ENCODE results near the gene TMEM131.

The TMEM131 gene

DNA sequence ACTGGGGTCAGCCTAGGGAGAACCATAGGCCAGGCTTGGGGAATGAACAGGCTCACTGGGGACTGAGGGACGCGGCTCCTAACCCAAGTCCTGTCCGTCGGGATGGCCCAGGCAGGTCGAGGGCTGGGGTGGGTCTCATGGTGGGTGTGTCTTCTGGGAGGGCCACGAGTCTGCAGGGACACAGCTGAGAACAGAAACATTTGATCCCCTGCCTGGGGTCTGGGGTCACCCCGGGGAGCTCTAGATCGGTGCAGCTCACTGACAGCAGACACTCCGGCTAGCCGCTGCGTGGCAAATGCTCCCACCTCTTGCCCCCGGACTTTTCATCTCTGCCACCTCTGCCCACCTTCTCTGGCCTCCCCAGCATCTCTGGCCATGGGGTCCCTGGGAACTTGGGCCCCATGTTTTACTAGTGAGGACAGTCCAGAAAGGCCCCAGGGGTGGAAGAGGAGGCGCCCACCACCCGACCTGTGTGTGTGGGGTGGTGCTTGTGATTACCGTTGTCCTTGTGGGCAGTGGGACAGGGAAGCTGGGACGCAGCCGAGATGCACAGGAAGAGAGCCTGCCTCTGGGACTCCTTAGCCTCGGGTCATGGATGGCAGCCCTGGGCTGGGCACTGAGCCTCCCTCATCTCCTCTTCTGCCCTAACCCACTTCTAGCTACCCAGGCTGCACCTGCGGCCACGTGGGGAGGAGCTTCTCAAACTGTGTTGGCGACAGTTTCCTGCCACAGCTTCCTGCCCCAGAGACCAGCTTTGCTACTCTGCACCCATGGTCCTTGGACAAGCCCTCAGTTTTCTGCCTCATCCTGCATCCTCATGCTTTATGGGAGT, 277.5 kb downstream of the TMEM131 start (continued):
- no peak for TF ChIP-seq HOXC10 (CRISPR knock-in tag; IDR thresholded peaks at IDR 0.05)

DNA sequence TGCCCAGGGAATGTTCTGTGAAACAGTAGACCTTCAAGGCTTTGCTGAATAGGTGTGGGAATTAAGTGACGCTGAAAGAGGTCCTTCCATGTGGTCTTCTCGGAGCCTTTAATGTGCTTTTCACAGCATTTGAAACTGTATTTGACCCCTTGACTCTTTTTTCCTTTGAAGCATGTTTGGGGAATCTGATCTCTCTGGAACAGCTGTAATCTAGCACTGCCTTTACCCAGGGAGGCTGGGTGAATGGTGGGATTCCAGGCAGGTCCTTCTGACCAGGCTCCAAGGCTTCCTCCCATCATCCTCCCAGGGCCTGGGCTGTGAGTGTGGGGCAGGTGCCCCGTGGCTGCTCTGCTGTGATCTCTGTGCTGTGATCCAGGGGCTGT, 278.1 kb downstream of the TMEM131 start:
- H3K27ac ChIP-seq (ENCODE audit: extremely low read depth, low read depth, low read length) = no peak overlapping the region

DNA sequence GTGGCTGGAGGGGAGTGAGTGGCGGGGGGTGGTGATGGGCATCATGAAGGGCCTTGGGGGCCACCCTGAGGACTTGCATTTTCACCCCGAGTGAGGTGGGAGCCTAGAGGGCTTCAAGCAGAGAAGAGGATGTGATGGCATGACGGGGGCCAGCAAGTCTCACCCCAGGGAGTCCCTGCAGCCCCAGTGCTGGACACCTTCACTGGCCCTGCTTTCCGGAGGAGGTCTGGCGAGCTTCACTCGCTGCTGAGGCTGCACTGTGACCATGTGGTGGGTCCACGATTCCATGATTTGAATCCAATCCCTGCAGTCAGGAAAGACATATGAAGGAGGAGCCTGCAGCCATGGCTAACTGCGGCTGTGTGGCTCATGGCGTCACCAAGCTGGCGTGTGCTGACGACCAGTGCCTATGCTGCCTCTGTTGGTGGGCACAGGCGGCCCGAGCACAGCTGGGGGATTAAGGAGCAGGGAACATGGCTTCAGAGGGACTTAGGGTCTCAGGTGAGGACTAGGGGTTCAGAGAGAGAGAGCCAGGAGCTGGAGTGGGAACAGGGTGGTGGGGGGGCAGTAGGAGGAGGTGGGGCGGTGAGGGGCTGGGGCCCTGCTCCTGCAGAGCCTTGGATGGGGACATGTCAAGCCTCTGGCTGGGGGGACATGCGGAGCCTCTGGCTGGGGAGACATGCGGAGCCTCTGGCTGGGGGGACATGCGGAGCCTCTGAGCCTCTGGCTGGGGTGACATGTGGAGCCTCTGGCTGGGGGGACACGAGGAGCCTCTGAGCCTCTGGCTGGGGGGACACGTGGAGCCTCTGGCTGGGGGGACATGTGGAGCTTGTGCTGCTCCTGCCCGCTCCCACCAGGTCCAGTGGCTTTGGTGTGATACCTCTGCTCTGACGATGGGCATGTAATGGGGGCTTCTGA, 278.8 kb downstream of the TMEM131 start:
- ChIA-PET POLR2A (no interaction called here), CTCF (interaction anchor here (1.7 kb wide), 1 partner anchor 17 kb away, joined by 4 read pairs; no protein-coding TSS in a partner anchor)
- Histone ChIP-seq H3K4me3 (ENCODE audit: low read depth, low read length) (no peak overlapping the region), H3K4me1 (ENCODE audit: control insufficient read depth, insufficient read depth, low read length) (no peaks in the 10 kb centered on the region), H3K36me3 (ENCODE audit: control insufficient read depth in 2 of 2, insufficient read depth in 1 of 2, low read length in 2 of 2) (no peaks in the 10 kb centered on the region), H3K9me3 (ENCODE audit: control insufficient read depth, insufficient read depth, low read depth, low read length) (no peaks in the 10 kb centered on the region), H3K27ac (ENCODE audit: extremely low read depth, low read depth, low read length) (no peak overlapping the region)
- TF ChIP-seq GLI4 (tag by site-specific recombination; IDR thresholded peaks at IDR 0.05) (no peak), ZNF548 (tag by site-specific recombination; IDR thresholded peaks at IDR 0.05) (no peak), ZNF768 (tag by site-specific recombination; IDR thresholded peaks at IDR 0.05) (no peak), OVOL3 (tag by site-specific recombination; IDR thresholded peaks at IDR 0.05) (no peak)
- TF ChIP-seq, protein P1, sequence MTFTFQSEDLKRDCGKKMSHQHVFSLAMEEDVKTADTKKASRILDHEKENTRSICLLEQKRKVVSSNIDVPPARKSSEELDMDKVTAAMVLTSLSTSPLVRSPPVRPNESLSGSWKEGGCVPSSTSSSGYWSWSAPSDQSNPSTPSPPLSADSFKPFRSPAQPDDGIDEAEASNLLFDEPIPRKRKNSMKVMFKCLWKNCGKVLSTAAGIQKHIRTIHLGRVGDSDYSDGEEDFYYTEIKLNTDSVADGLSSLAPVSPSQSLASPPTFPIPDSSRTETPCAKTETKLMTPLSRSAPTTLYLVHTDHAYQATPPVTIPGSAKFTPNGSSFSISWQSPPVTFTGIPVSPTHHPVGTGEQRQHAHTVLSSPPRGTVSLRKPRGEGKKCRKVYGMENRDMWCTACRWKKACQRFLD (tag by site-specific recombination; IDR thresholded peaks at IDR 0.05) = no peak

More for the DNA sequence above, 278.1 kb downstream of the TMEM131 start:
- Histone ChIP-seq H3K4me1 (ENCODE audit: control insufficient read depth, insufficient read depth, low read length) (no peaks in the 10 kb centered on the region), H3K36me3 (ENCODE audit: control insufficient read depth in 2 of 2, insufficient read depth in 1 of 2, low read length in 2 of 2) (no peaks in the 10 kb centered on the region), H3K9me3 (ENCODE audit: control insufficient read depth, insufficient read depth, low read depth, low read length) (no peaks in the 10 kb centered on the region), H3K4me3 (ENCODE audit: low read depth, low read length) (no peak overlapping the region)
- TF ChIP-seq, protein P2, sequence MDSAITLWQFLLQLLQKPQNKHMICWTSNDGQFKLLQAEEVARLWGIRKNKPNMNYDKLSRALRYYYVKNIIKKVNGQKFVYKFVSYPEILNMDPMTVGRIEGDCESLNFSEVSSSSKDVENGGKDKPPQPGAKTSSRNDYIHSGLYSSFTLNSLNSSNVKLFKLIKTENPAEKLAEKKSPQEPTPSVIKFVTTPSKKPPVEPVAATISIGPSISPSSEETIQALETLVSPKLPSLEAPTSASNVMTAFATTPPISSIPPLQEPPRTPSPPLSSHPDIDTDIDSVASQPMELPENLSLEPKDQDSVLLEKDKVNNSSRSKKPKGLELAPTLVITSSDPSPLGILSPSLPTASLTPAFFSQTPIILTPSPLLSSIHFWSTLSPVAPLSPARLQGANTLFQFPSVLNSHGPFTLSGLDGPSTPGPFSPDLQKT (IDR thresholded peaks at IDR 0.05; ENCODE audit: borderline replicate concordance, low read depth, low read length) = no peak
- TF ChIP-seq ZNF138 (tag by site-specific recombination; IDR thresholded peaks at IDR 0.05; ENCODE audit: borderline replicate concordance) = no peak
- no peak for TF ChIP-seq ZNF548 (tag by site-specific recombination; IDR thresholded peaks at IDR 0.05)
- TF ChIP-seq YY2 (tag by site-specific recombination; IDR thresholded peaks at IDR 0.05) = no peak
- TF ChIP-seq, protein P3, sequence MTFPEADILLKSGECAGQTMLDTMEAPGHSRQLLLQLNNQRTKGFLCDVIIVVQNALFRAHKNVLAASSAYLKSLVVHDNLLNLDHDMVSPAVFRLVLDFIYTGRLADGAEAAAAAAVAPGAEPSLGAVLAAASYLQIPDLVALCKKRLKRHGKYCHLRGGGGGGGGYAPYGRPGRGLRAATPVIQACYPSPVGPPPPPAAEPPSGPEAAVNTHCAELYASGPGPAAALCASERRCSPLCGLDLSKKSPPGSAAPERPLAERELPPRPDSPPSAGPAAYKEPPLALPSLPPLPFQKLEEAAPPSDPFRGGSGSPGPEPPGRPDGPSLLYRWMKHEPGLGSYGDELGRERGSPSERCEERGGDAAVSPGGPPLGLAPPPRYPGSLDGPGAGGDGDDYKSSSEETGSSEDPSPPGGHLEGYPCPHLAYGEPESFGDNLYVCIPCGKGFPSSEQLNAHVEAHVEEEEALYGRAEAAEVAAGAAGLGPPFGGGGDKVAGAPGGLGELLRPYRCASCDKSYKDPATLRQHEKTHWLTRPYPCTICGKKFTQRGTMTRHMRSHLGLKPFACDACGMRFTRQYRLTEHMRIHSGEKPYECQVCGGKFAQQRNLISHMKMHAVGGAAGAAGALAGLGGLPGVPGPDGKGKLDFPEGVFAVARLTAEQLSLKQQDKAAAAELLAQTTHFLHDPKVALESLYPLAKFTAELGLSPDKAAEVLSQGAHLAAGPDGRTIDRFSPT (tag by site-specific recombination; IDR thresholded peaks at IDR 0.05) = no peak
- TF ChIP-seq, protein P4, sequence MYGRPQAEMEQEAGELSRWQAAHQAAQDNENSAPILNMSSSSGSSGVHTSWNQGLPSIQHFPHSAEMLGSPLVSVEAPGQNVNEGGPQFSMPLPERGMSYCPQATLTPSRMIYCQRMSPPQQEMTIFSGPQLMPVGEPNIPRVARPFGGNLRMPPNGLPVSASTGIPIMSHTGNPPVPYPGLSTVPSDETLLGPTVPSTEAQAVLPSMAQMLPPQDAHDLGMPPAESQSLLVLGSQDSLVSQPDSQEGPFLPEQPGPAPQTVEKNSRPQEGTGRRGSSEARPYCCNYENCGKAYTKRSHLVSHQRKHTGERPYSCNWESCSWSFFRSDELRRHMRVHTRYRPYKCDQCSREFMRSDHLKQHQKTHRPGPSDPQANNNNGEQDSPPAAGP (tag by site-specific recombination; IDR thresholded peaks at IDR 0.05) = no peak
- TF ChIP-seq, protein P5, sequence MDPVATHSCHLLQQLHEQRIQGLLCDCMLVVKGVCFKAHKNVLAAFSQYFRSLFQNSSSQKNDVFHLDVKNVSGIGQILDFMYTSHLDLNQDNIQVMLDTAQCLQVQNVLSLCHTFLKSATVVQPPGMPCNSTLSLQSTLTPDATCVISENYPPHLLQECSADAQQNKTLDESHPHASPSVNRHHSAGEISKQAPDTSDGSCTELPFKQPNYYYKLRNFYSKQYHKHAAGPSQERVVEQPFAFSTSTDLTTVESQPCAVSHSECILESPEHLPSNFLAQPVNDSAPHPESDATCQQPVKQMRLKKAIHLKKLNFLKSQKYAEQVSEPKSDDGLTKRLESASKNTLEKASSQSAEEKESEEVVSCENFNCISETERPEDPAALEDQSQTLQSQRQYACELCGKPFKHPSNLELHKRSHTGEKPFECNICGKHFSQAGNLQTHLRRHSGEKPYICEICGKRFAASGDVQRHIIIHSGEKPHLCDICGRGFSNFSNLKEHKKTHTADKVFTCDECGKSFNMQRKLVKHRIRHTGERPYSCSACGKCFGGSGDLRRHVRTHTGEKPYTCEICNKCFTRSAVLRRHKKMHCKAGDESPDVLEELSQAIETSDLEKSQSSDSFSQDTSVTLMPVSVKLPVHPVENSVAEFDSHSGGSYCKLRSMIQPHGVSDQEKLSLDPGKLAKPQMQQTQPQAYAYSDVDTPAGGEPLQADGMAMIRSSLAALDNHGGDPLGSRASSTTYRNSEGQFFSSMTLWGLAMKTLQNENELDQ (tag by site-specific recombination; IDR thresholded peaks at IDR 0.05; ENCODE audit: low read depth) = no peak
- CTCF ChIA-PET = interaction anchor here (1.7 kb wide), 1 partner anchor 17 kb away, joined by 4 read pairs; no protein-coding TSS in a partner anchor
- POLR2A ChIA-PET = no interaction called here

Data from HEK293 (cell line).